Spleen (tissue), 7 donors: ENCODE measurements around the gene CCDC120.

Experiments
- CTCF ChIP-seq, 11 experiments: fragments of 200-600 bp in 7 of 11; fragments of 450-650 bp in 4 of 11; sonication (generic) in 4 of 11; IDR thresholded peaks in 8 of 11; conservative IDR thresholded peaks in 3 of 11; 1 replicate in 7 of 11; 2 replicates in 4 of 11; pipeline versions ENCODE4 v1.4.0 to v1.8.0; 2016 to 2021; ENCODE audit warnings: antibody characterized with exemption in 11 of 11, inconsistent platforms in 4 of 11, mild to moderate bottlenecking in 1 of 11
- POLR2A ChIP-seq, 3 donors: fragments of 450-650 bp; IDR thresholded peaks; one replicate each; pipeline ENCODE4 v1.5.1; 2017; ENCODE audit warnings: antibody characterized with exemption in 3 of 3, mild to moderate bottlenecking in 1 of 3
- POLR2AphosphoS5 ChIP-seq, 3 donors: sonication (generic); formaldehyde crosslinking; IDR thresholded peaks; one replicate each; pipeline ENCODE4 v1.5.1; 2017; ENCODE audit warnings: antibody characterized with exemption in 3 of 3
- donor health status: DM: no; HTN: no; CAD: no; lungs with moderate emphysema.
- donor health status: DM: no; HTN: no; CAD: no.
- donor health status: DM: no; HTN: no; CAD: no.

GRCh38 chrX:49103637-49104036 is 44.8 kb downstream of the CCDC120 start:
- TF ChIP-seq CTCF (IDR thresholded peaks at IDR 0.05 in 8 of 11, conservative IDR thresholded peaks at IDR 0.05 in 3 of 11): no peak
- no peak for TF ChIP-seq POLR2A (IDR thresholded peaks at IDR 0.05)
- no peak for TF ChIP-seq POLR2AphosphoS5 (IDR thresholded peaks at IDR 0.05)
